Spleen (tissue), 11 donors: Measurements from ENCODE around the gene MYF5. TPM values are rescaled to one million over a fixed set of nuclear protein-coding genes. Genes with fewer than 3 reads are reported as not detected.

Source experiments
- DNase-seq: peaks from one replicate; pipeline ENCODE4 v3.0.0-alpha.2; 2020
- H3K27ac ChIP-seq, 8 donors: fragments of 200-600 bp; sonication (generic) in 7 of 8; 1 replicate in 4 of 8; 2 replicates in 4 of 8; pipeline versions ENCODE4 v1.5.0 to v1.8.0; 2016 to 2021; ENCODE audit warnings: inconsistent platforms in 4 of 8, mild to moderate bottlenecking in 4 of 8, moderate library complexity in 1 of 8
- H3K27me3 ChIP-seq, 7 donors: fragments of 200-600 bp; sonication (generic) in 6 of 7; replicated peaks in 1 of 7; 1 replicate in 4 of 7; 2 replicates in 3 of 7; pipeline versions ENCODE4 v1.5.0 to v1.8.0; 2016 to 2021; ENCODE audit warnings: inconsistent platforms in 3 of 7, mild to moderate bottlenecking in 1 of 7
- H3K36me3 ChIP-seq, 6 donors: fragments of 200-600 bp; sonication (generic) in 5 of 6; 1 replicate in 4 of 6; 2 replicates in 2 of 6; pipeline versions ENCODE4 v1.5.0 to v1.8.0; 2016 to 2021; ENCODE audit warnings: inconsistent platforms in 2 of 6
- H3K4me1 ChIP-seq, 6 donors: fragments of 200-600 bp; sonication (generic) in 5 of 6; 1 replicate in 3 of 6; 2 replicates in 3 of 6; pipeline versions ENCODE4 v1.5.0 to v1.8.0; 2016 to 2021; ENCODE audit warnings: inconsistent platforms in 3 of 6
- H3K4me3 ChIP-seq, 8 donors: fragments of 200-600 bp; sonication (generic) in 7 of 8; 1 replicate in 4 of 8; 2 replicates in 4 of 8; pipeline versions ENCODE4 v1.5.0 to v1.8.0; 2016 to 2021; ENCODE audit warnings: inconsistent platforms in 4 of 8, mild to moderate bottlenecking in 4 of 8, moderate library complexity in 2 of 8
- H3K9me3 ChIP-seq, 8 donors: fragments of 200-600 bp; sonication (generic) in 7 of 8; 1 replicate in 4 of 8; 2 replicates in 4 of 8; pipeline versions ENCODE4 v1.5.0 to v1.8.0; 2016 to 2021; ENCODE audit warnings: inconsistent platforms in 4 of 8
- CTCF ChIP-seq, 11 experiments: fragments of 200-600 bp in 7 of 11; fragments of 450-650 bp in 4 of 11; sonication (generic) in 4 of 11; IDR thresholded peaks in 8 of 11; conservative IDR thresholded peaks in 3 of 11; 1 replicate in 7 of 11; 2 replicates in 4 of 11; pipeline versions ENCODE4 v1.4.0 to v1.8.0; 2016 to 2021; ENCODE audit warnings: antibody characterized with exemption in 11 of 11, inconsistent platforms in 4 of 11, mild to moderate bottlenecking in 1 of 11
- POLR2A ChIP-seq, 3 donors: fragments of 450-650 bp; IDR thresholded peaks; one replicate each; pipeline ENCODE4 v1.5.1; 2017; ENCODE audit warnings: antibody characterized with exemption in 3 of 3, mild to moderate bottlenecking in 1 of 3
- POLR2AphosphoS5 ChIP-seq, 3 donors: sonication (generic); formaldehyde crosslinking; IDR thresholded peaks; one replicate each; pipeline ENCODE4 v1.5.1; 2017; ENCODE audit warnings: antibody characterized with exemption in 3 of 3
- WGBS, 5 donors: extraction: QIAGEN DNeasy Blood & Tissue Kit in 3 of 5; methylation state at CpG; one replicate each; pipeline versions ENCODE4 v1.1.5 to v1.1.7; 2013 to 2018; 5-methylcytosine and 5-hydroxymethylcytosine counted together
- intact Hi-C: fragments of 100-400 bp; cut with DNase I; formaldehyde crosslinking; loops from one replicate; pipeline ENCODE4 v1.15.0; 2023; ENCODE audit warnings: low total_unique reads
- polyA plus RNA-seq, 3 donors: library from polyadenylated mRNA; stranded (reverse); fragments of 200-250 nt; gene quantifications; one replicate each; pipeline ENCODE4 v1.2.1, GENCODE V29; 2013
- total RNA-seq, 7 donors: library from RNA; depleted of rRNA in 3 of 7; stranded (reverse); fragments of >200 nt in 3 of 7; fragmentation: NEBNext Ultra II Directional in 4 of 7; extraction: Animal tissue kit (Norgen Biotek cat#: 25700) in 4 of 7; gene quantifications; one replicate each; pipeline versions ENCODE4 v1.1.0 to v1.2.1, GENCODE V29; 2016 to 2021
- donor health status: healthy with polysubstance abuse.
- donor health status: DM: no; HTN: no; CAD: no; lungs with moderate emphysema.
- donor health status: DM: no; HTN: no; CAD: no.
- donor health status: Bipolar disorder and iron deficiency.
- donor health status: healthy.
- donor health status: DM: no; HTN: no; CAD: no.
- donor health status: DM: yes; HTN: yes; CAD: no.

Gene MYF5
- total and polyA plus RNA-seq, 10 donors, result not detected

GRCh38 chr12:80710727-80711449, 5.8 kb upstream of the MYF5 start:
- DNase-seq, result no peak
- peaks cover 0 to 84% (median 24%) of the 10 kb centered on the region in 7 donors for H3K27me3 ChIP-seq
- H3K27ac ChIP-seq, result no peak overlapping the region
- TF ChIP-seq POLR2AphosphoS5 (IDR thresholded peaks at IDR 0.05) (no peak), CTCF (IDR thresholded peaks at IDR 0.05 in 8 of 11, conservative IDR thresholded peaks at IDR 0.05 in 3 of 11) (no peak), POLR2A (IDR thresholded peaks at IDR 0.05) (no peak)
- H3K9me3 ChIP-seq, result no peaks in the 10 kb centered on the region
- no peak overlapping the region for H3K4me3 ChIP-seq
- H3K36me3 ChIP-seq, result no peaks in the 10 kb centered on the region
- intact Hi-C loops, result no loop called here
- WGBS, 5 donors, result 85 to 100% (median 90%) methylated on average over 1 of the region's 1 CpG
- H3K4me1 ChIP-seq, result peaks cover 0 to 8% (median 7%) of the 10 kb centered on the region in 6 donors

GRCh38 chr12:80711866-80712265, 4.8 kb upstream of the MYF5 start:
- Histone ChIP-seq H3K27ac (no peak overlapping the region), H3K9me3 (no peaks in the 10 kb centered on the region), H3K4me3 (no peak overlapping the region), H3K27me3 (peaks cover 0 to 94% (median 32%) of the 10 kb centered on the region in 7 donors), H3K4me1 (peaks cover 0 to 8% (median 7%) of the 10 kb centered on the region in 6 donors), H3K36me3 (no peaks in the 10 kb centered on the region)
- no peak for TF ChIP-seq POLR2A (IDR thresholded peaks at IDR 0.05)
- no peak for TF ChIP-seq CTCF (IDR thresholded peaks at IDR 0.05 in 8 of 11, conservative IDR thresholded peaks at IDR 0.05 in 3 of 11)
- TF ChIP-seq POLR2AphosphoS5 (IDR thresholded peaks at IDR 0.05), result no peak
- DNase-seq, result no peak
- 44 to 76% (median 55%) methylated on average over 1 of the region's 1 CpG for WGBS, 5 donors
- intact Hi-C loops, result no loop called here

GRCh38 chr12:80712866-80713265, 3.8 kb upstream of the MYF5 start:
- Histone ChIP-seq H3K36me3 (no peaks in the 10 kb centered on the region), H3K27me3 (peaks cover 0 to 92% (median 32%) of the 10 kb centered on the region in 7 donors), H3K4me1 (peaks cover 0 to 8% (median 7%) of the 10 kb centered on the region in 6 donors), H3K9me3 (no peaks in the 10 kb centered on the region), H3K4me3 (no peak overlapping the region), H3K27ac (no peak overlapping the region)
- no peak for DNase-seq
- TF ChIP-seq POLR2AphosphoS5 (IDR thresholded peaks at IDR 0.05) (no peak), POLR2A (IDR thresholded peaks at IDR 0.05) (no peak), CTCF (IDR thresholded peaks at IDR 0.05 in 8 of 11, conservative IDR thresholded peaks at IDR 0.05 in 3 of 11) (no peak)
- intact Hi-C loops, result no loop called here

- intact Hi-C loops, result no loop called here
- Histone ChIP-seq H3K27me3 (peaks cover 0 to 87% (median 28%) of the 10 kb centered on the region in 7 donors), H3K4me1 (peaks cover 0 to 6% (median 4%) of the 10 kb centered on the region in 6 donors), H3K4me3 (no peak overlapping the region), H3K36me3 (no peaks in the 10 kb centered on the region), H3K27ac (no peak overlapping the region), H3K9me3 (no peaks in the 10 kb centered on the region)
- DNase-seq, result no peak
- TF ChIP-seq POLR2A (IDR thresholded peaks at IDR 0.05), result no peak
- no peak for TF ChIP-seq POLR2AphosphoS5 (IDR thresholded peaks at IDR 0.05)
- no peak for TF ChIP-seq CTCF (IDR thresholded peaks at IDR 0.05 in 8 of 11, conservative IDR thresholded peaks at IDR 0.05 in 3 of 11)
- WGBS, 5 donors, result 54 to 74% (median 64%) methylated on average over 4 of the region's 4 CpGs
Observed at GRCh38 chr12:80713419-80713818, 3.3 kb upstream of the MYF5 start.
